OCI-LY7 (cell line): ENCODE measurements around the gene RAB11FIP4.

Experiments used
- EZH2phosphoT487 ChIP-seq: fragments of 200-600 bp; sonication (generic); IDR thresholded peaks from 2 replicates; pipeline ENCODE4 v1.6.1; 2018; ENCODE audit warnings: low read depth, borderline replicate concordance, mild to moderate bottlenecking, mixed run types, antibody characterized with exemption, low read length, moderate library complexity, mixed read lengths
- TF ChIP-seq, protein P1 (sequence below): fragments of 200-600 bp; sonication (generic); conservative IDR thresholded peaks from 2 replicates; pipeline ENCODE4 v1.5.1; 2014; ENCODE audit warnings: mild to moderate bottlenecking, antibody characterized with exemption, low read length, moderate library complexity, mixed read lengths

DNA sequence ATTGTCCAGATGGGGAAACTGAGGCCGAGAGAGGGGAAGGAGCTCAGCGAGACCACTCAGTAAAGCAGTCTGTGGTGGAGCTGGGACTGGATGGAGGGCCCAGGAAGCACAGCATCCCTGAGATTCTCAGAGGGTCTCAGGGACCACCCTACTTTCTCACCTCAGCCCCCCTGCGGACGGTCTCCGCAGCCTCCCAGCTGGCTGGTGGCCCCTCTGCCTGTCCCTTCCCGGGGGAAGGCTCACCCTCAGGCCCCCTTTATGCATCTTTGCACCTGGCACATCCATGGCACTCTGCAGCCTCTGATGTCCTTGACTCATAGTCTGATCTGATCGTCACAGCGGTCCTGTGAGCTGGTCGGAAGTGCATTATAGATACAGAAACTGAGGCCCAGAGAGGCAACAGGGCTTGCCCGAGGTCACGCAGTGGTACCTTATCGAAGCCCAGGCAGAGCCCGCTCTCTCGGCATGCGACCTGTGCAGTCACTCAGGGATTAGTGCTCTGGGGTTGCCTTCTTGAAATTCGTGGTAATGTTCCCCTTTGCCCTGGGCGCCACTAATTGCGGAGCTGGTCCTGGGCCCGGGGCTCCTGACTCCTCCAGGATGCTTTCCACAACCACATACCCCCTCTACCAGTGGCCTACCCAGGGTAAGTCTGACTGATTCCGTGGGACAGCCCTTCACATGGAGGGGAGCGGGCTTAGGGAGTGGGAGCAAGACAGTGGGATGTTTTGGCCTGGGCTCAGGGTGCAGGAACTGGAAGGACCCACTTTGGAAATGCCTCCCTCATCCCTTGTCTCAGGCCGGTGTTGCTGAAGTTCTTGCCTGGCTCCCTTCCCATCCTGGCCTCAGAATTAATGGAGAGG lies 24.4 kb downstream of the RAB11FIP4 start:
- TF ChIP-seq, protein P1, sequence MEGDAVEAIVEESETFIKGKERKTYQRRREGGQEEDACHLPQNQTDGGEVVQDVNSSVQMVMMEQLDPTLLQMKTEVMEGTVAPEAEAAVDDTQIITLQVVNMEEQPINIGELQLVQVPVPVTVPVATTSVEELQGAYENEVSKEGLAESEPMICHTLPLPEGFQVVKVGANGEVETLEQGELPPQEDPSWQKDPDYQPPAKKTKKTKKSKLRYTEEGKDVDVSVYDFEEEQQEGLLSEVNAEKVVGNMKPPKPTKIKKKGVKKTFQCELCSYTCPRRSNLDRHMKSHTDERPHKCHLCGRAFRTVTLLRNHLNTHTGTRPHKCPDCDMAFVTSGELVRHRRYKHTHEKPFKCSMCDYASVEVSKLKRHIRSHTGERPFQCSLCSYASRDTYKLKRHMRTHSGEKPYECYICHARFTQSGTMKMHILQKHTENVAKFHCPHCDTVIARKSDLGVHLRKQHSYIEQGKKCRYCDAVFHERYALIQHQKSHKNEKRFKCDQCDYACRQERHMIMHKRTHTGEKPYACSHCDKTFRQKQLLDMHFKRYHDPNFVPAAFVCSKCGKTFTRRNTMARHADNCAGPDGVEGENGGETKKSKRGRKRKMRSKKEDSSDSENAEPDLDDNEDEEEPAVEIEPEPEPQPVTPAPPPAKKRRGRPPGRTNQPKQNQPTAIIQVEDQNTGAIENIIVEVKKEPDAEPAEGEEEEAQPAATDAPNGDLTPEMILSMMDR = no peak
- no peak for TF ChIP-seq EZH2phosphoT487
